GM19193 (cell line): ENCODE data around the gene GJB4.

Experiments used
- POLR2A ChIP-seq: IDR thresholded peaks from 4 replicates; pipeline ENCODE4 v1.6.1; 2011; ENCODE audit not compliant: insufficient read depth, insufficient read length; ENCODE audit errors: extremely low read depth

GJB4 gene

DNA sequence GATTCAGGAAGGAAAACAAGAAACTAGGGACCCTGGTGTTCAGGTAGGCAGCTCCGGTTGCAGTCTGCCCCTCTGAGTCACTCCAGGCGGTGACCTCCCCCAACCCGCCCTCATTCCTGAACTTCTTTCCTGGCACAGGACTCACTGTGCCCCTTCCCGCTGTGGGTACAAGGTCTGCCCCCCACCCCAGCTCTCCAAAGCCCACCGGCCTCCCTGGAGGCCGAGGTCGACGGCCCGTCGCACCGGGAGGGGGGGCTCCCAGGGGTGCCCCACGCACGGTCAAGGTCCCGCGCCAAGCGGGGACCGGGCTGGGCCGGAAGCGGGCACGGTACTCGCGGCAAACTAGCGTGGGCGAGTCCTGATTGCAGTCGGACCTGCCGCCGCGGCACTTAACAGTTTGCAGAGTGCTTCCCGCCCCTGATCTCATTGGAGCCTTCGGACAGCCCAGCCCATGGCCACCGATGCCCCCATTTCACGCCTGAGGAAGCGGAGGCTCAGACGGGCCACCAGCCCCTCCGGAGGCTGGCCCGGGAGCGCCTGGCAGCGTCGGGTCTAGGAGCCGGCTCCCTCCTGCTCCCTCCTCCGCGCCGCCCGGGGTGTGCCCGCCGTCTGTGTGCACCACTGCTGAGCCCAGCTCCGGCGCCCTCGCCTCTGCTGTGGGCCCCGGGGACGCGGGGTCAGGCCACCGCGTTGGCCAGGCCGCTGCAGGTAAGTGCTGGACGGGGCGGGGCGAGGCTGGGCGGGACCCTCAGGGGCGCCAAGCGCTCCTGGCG is 21.7 kb downstream of the GJB4 start, which contains the start of gene GJB3:
Gene GJB3, plus strand, starts transcription at position 144 of the 773 bp plus-strand sequence. CDS start 3,549 bp downstream, outside the sequence.
- TF ChIP-seq POLR2A = no peak

DNA sequence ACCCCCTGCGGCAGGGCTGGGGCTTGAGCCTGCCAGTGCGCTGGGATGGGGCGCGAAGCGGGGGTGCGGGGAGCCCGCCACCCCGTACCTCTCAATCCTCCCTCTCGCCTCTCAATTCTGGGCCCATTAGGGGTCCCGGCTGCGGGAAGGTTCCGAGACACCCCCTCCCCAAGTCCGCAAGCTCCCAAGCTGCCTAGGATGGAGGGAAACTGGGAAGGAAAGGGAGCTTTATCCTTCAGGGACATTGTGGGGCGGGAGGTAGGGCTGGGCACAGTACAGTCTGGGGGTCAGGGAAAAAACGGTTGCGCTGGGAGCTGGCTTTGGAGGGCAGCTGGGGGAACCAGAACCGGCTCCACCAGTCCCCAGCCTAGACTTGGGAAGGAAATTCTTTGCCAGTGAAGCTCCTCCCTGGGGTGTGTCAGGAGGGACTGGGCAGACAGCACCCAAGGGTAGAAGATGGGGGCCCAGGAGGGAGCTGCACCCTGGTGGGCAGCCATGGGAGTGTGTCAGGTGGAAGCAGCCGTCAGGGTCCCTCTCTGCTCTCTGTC is 22.4 kb downstream of the GJB4 start:
- no peak for TF ChIP-seq POLR2A

DNA sequence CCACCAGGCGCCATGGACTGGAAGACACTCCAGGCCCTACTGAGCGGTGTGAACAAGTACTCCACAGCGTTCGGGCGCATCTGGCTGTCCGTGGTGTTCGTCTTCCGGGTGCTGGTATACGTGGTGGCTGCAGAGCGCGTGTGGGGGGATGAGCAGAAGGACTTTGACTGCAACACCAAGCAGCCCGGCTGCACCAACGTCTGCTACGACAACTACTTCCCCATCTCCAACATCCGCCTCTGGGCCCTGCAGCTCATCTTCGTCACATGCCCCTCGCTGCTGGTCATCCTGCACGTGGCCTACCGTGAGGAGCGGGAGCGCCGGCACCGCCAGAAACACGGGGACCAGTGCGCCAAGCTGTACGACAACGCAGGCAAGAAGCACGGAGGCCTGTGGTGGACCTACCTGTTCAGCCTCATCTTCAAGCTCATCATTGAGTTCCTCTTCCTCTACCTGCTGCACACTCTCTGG is 25.2 kb downstream of the GJB4 start:
- TF ChIP-seq POLR2A = no peak

DNA sequence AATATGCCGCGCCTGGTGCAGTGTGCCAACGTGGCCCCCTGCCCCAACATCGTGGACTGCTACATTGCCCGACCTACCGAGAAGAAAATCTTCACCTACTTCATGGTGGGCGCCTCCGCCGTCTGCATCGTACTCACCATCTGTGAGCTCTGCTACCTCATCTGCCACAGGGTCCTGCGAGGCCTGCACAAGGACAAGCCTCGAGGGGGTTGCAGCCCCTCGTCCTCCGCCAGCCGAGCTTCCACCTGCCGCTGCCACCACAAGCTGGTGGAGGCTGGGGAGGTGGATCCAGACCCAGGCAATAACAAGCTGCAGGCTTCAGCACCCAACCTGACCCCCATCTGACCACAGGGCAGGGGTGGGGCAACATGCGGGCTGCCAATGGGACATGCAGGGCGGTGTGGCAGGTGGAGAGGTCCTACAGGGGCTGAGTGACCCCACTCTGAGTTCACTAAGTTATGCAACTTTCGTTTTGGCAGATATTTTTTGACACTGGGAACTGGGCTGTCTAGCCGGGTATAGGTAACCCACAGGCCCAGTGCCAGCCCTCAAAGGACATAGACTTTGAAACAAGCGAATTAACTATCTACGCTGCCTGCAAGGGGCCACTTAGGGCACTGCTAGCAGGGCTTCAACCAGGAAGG is 25.8 kb downstream of the GJB4 start:
- no peak for TF ChIP-seq POLR2A

DNA sequence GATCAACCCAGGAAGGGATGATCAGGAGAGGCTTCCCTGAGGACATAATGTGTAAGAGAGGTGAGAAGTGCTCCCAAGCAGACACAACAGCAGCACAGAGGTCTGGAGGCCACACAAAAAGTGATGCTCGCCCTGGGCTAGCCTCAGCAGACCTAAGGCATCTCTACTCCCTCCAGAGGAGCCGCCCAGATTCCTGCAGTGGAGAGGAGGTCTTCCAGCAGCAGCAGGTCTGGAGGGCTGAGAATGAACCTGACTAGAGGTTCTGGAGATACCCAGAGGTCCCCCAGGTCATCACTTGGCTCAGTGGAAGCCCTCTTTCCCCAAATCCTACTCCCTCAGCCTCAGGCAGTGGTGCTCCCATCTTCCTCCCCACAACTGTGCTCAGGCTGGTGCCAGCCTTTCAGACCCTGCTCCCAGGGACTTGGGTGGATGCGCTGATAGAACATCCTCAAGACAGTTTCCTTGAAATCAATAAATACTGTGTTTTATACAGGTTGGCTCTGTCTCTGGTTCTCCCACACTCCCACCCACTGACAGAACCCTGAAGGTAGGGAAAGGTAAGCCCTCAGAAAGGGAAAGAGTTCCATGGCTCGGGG is 26.4 kb downstream of the GJB4 start:
- no peak for TF ChIP-seq POLR2A

DNA sequence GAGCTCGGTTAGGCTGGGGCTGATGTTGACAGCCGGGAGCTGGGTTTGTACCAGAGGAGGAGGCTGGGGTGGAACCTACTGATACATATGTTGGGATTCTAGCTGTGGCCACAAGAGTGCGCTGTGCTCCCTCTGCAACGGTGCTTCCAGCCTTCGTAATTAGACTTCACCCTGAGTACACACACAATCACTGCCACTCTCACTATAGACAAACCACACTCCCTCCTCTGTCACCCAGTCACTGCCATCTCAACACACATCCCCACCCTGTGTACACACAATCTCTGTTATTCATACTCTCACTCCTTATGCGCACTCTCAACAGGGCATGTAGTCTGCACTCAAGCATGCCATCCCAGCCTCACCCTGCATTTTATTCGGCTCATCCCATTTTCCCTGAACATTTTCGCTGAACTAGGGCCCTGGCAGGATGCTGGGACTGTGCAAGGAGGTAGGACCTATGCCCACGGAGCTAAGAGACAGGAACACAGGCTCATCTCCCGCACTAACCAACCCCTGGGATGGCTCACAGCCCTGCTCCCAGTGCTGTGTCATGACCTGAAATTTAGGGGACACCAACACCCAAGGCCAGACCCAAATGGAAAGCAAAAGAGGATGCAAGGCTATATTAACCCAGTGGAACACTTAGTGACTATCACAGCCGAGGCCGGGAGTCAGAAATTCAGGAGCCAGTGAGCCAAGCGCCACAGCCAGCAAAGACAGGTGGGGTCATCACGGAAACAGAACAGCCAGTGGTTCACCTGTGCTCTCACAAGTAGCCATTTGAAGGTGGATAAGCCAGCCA is 27.2 kb downstream of the GJB4 start:
- no peak for TF ChIP-seq POLR2A

DNA sequence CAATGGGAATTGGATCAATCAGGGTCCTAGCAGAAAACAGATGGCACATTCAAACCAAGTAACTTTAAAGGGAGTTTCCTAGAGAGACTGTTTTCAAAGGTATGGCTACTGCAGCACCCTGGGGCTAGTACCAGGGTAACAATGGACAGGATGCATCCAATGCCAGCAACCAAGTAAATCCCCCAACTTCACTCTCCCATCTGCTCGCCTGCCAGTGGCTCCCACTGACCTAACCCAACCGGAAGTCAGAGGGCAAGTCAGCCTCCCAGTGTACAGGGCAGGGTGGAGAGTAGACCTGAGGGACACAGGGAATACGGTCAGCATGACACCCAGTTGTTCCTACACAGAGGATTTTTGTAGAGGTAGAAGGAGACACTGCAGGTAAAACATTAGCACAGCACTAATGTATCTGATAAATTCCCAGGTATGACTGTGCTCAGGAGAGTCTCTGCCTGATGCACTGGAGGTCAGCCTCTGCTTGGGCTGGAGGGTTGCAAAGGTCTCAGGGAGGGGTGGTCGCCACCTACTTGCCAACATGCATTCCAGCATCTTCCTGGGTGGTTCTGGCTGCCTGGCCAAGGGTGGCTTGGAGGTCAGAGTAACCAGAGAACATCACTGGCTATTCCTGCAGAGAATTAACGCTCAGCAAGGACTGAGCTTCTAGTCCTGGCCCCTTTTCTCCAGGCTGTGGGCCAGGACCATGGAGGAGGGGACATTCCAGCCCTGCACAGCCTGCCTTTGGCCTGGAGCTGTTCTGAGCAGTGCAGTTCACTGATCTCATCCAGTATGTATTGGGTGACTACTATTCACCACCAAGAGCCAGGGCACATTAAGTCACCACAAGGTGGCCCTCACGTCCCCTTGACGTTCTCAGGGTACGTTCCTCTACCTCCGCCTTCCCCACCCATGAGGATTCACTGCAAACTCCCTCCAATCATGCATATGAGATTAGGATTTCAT is 28.2 kb downstream of the GJB4 start:
- TF ChIP-seq POLR2A = no peak

DNA sequence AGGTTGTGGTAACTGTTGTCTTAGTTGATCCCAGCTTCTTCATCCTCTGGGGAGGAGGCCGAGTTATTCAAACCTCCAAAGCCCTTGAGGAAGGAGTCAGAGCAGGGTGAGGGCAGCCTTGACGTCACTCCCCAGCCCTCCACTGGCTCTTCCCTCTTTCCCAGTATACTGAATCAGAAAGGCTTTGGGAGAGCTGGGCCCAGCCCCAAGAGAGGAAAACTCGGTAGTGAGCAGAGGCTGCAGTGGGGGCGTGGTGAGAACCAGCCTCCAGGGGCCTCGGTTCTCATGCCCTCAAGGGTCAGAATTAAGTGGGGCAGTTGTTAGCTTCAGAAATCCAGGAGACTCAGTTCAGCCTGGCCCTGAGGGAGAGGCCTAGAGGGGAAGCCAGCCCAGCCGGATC is 31.4 kb downstream of the GJB4 start:
- TF ChIP-seq POLR2A = no peak

DNA sequence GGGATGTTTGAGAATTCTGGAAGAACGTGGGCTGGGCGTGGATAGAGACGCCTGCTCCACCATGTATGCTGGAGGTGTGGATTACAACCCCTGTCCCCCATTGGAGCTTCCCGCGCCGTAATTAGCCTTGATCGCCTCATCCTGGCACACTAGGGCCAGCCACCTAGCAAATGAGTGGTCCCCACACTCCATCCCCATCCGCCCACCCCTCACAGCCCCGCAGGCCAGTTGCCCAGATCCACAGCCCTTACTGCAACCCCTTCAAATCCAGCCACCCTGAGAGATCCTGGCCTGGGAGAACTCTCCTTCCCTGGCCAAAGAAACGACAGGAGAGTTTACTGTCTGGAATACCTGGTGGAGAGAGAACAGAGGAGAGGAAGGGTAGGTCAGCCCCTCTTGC is 32.9 kb downstream of the GJB4 start:
- no peak for TF ChIP-seq POLR2A

DNA sequence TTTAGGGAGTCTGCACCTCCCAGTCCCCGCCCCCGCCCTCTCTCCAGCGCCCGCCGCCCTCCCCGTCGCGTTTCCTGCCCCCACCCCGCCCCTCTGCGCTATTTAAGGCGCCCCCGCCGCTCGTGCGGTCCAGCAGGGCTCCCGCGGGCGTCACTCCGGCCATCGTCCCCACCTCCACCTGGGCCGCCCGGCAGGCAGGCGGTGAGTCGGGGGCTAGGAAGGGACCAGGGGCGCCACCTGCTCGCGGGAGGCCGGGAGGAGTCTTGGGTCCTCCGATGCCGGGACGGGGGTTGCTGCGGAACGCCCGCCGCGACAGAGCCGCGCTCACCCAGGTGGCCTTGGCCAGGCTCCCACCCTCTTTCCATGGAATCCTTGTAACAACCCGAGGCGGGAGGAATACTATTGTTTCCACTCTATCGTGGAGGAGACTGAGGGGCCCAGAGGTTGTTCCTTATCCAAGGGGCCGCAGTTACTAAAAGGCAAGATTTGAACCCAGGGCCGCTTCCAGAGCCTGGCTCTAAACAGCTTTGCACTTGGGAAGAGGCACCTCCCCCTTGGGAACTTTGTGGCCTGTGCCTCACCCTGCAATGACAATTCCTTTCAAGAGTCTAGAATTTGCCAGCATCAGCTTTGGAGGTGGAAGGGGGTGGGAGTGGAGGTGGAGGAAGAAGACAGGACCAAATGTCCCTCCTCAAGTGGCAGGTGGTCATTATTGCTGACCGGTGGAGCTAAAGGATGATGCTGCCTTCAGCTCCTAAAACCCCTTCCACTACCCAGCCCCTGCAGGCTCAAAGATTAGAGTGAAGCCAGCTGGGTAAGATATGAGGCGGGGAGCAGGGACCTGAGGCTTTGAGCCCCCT is 33.6 kb downstream of the GJB4 start, which contains the start of gene GJA4:
Gene GJA4, plus strand, starts transcription at position 132 of the 860 bp plus-strand sequence. CDS start 1,215 bp downstream, outside the sequence.
- no peak for TF ChIP-seq POLR2A

DNA sequence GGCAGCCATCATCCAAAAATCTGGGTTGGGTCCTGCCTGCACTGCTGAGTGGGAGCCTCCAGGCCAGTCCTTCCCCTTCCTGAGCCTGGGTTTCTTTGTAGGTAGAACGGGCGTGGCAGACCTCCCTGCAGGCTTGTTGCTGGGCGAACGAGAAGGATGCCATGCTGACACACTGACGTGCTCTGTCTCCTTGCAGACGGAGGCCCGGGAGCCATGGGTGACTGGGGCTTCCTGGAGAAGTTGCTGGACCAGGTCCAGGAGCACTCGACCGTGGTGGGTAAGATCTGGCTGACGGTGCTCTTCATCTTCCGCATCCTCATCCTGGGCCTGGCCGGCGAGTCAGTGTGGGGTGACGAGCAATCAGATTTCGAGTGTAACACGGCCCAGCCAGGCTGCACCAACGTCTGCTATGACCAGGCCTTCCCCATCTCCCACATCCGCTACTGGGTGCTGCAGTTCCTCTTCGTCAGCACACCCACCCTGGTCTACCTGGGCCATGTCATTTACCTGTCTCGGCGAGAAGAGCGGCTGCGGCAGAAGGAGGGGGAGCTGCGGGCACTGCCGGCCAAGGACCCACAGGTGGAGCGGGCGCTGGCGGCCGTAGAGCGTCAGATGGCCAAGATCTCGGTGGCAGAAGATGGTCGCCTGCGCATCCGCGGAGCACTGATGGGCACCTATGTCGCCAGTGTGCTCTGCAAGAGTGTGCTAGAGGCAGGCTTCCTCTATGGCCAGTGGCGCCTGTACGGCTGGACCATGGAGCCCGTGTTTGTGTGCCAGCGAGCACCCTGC is 34.7 kb downstream of the GJB4 start:
- TF ChIP-seq POLR2A = no peak

DNA sequence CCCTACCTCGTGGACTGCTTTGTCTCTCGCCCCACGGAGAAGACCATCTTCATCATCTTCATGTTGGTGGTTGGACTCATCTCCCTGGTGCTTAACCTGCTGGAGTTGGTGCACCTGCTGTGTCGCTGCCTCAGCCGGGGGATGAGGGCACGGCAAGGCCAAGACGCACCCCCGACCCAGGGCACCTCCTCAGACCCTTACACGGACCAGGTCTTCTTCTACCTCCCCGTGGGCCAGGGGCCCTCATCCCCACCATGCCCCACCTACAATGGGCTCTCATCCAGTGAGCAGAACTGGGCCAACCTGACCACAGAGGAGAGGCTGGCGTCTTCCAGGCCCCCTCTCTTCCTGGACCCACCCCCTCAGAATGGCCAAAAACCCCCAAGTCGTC is 35.2 kb downstream of the GJB4 start:
- TF ChIP-seq POLR2A = no peak

DNA sequence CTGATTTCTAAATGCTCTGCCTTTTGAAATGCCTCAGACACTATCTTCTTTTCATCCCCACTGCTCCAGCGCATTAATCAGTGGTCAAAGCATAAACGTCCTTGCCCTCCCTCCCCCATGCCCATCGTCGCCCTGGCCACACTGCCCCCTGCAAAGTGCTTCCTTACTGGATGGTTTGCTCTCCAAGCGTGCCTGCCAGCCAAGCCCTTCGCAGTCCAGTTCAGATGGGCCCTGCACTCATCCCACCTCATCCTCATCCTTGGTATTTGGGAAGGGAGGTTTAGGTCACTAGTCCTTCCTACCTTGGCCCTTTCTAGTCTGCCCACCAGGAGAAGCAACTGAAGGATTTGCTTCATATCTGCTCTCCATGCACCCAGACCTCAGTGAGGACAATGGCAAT is 36.4 kb downstream of the GJB4 start:
- no peak for TF ChIP-seq POLR2A
